Brain microvascular endothelial cell (primary cell): ENCODE data around the gene PTPRN2.

Experiments
- DNase-seq: peaks from one replicate; pipeline ENCODE4 v3.0.0-alpha.2; 2020
- H3K27ac ChIP-seq: fragments of 250-450 bp; sonication (Bioruptor Pico); 2 replicates; pipeline ENCODE4 v1.5.1; 2020; ENCODE audit warnings: mild to moderate bottlenecking, moderate library complexity
- H3K27me3 ChIP-seq: fragments of 250-450 bp; sonication (Bioruptor Pico); replicated peaks from 2 replicates; pipeline ENCODE4 v1.5.1; 2020; ENCODE audit warnings: mild to moderate bottlenecking
- H3K36me3 ChIP-seq: fragments of 250-450 bp; sonication (Bioruptor Pico); replicated peaks from 2 replicates; pipeline ENCODE4 v1.5.1; 2020; ENCODE audit warnings: mild to moderate bottlenecking
- H3K4me3 ChIP-seq: 2 replicates; pipeline ENCODE4 v1.5.1; 2011; ENCODE audit warnings: low read depth, mild to moderate bottlenecking, control low read depth, low read length, moderate library complexity
- in situ Hi-C: cut with HindIII; loops from 2 replicates; pipeline ENCODE4 v1.10.0; 2017; ENCODE audit warnings: low sequenced_read_pairs, low pct_ligation_motif_present
- TF ChIP-seq, protein P1 (sequence below): IDR thresholded peaks from 2 replicates; pipeline ENCODE4 v1.5.1; 2011; ENCODE audit warnings: low read depth, mild to moderate bottlenecking, moderate library complexity, low read length, control low read depth, inconsistent platforms; ENCODE audit errors: missing control alignments

The PTPRN2 gene

GRCh38 chr7:157686285-157686894 lies 901.2 kb downstream of the PTPRN2 start:
- TF ChIP-seq, protein P1, sequence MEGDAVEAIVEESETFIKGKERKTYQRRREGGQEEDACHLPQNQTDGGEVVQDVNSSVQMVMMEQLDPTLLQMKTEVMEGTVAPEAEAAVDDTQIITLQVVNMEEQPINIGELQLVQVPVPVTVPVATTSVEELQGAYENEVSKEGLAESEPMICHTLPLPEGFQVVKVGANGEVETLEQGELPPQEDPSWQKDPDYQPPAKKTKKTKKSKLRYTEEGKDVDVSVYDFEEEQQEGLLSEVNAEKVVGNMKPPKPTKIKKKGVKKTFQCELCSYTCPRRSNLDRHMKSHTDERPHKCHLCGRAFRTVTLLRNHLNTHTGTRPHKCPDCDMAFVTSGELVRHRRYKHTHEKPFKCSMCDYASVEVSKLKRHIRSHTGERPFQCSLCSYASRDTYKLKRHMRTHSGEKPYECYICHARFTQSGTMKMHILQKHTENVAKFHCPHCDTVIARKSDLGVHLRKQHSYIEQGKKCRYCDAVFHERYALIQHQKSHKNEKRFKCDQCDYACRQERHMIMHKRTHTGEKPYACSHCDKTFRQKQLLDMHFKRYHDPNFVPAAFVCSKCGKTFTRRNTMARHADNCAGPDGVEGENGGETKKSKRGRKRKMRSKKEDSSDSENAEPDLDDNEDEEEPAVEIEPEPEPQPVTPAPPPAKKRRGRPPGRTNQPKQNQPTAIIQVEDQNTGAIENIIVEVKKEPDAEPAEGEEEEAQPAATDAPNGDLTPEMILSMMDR = no peak
- peaks cover 63% of the 10 kb centered on the region for H3K27me3 ChIP-seq
- in situ Hi-C loops = no loop called here

GRCh38 chr7:157685430-157686284 lies 902.0 kb downstream of the PTPRN2 start:
- TF ChIP-seq, protein P1 = no peak
- in situ Hi-C loops = no loop called here
- no peaks in the 10 kb centered on the region for H3K36me3 ChIP-seq
- H3K27me3 ChIP-seq = peaks cover 61% of the 10 kb centered on the region
- H3K4me3 ChIP-seq = no peak overlapping the region
- no peak for DNase-seq
- H3K27ac ChIP-seq = no peak overlapping the region

More at GRCh38 chr7:157686285-157686894, 901.2 kb downstream of the PTPRN2 start:
- Histone ChIP-seq H3K4me3 (no peak overlapping the region), H3K36me3 (no peaks in the 10 kb centered on the region), H3K27ac (no peak overlapping the region)
- DNase-seq = no peak

DNA sequence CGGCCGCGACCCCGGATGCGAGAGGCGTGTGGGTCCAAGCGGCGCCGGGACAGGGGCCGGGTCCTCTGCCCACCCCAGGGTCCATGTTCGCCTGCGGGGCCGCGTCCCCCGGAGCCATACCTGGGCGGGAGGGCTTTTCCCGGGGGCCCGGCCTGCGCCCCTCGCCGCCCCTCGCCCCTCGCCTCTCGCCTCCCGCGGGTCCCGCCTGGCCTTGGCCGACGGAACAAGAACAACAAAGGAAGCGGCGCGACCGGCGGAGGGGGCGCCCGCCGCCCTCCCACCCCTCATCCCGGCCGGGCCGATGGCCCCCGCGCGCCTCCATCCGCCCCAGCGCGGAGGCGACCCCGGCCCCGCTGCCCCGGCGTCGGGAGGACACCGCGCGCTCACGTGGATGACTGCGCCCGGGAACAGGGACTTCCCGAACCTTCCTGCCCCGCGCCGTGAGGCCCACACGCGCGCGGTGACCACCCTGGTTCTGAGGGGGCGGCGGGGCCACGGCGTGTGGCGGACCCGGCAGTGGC lies 902.7 kb downstream of the PTPRN2 start:
- TF ChIP-seq, protein P1 = no peak
- peaks cover 55% of the 10 kb centered on the region for H3K27me3 ChIP-seq
- no peak overlapping the region for H3K27ac ChIP-seq
- H3K36me3 ChIP-seq = no peaks in the 10 kb centered on the region
- no peak overlapping the region for H3K4me3 ChIP-seq
- in situ Hi-C loops = no loop called here
- no peak for DNase-seq

- DNase-seq = no peak
- Histone ChIP-seq H3K27me3 (peaks cover 49% of the 10 kb centered on the region), H3K36me3 (no peaks in the 10 kb centered on the region), H3K27ac (no peak overlapping the region), H3K4me3 (peak overlapping the region; percentile 12)
- in situ Hi-C loops = no loop called here
- TF ChIP-seq, protein P1 = no peak
Measured at GRCh38 chr7:157684157-157684908, 903.3 kb downstream of the PTPRN2 start.

GRCh38 chr7:157683747-157684156 lies 903.9 kb downstream of the PTPRN2 start:
- DNase-seq = no peak
- TF ChIP-seq, protein P1 = no peak
- Histone ChIP-seq H3K27ac (no peak overlapping the region), H3K4me3 (peak overlapping the region; percentile 1), H3K27me3 (peaks cover 45% of the 10 kb centered on the region), H3K36me3 (no peaks in the 10 kb centered on the region)
- in situ Hi-C loops = no loop called here
